Activated CD8-positive, alpha-beta memory T cell treated with anti-CD3 and anti-CD28 coated beads, Interleukin-2, amount 10 ng/mL, durations not matched to agents 7 days and 5 days (primary cell): Measurements from ENCODE around the gene XCL2. TPM values are rescaled to one million over a fixed set of nuclear protein-coding genes. Genes with fewer than 3 reads are reported as not detected.
"Not testable (repeated sequence)": the region's sequence is repeated elsewhere in the genome, so short reads cannot be mapped to it uniquely, and the experiment has no call there.

Source experiments
- ATAC-seq: fragments of 150-1000 bp; cut with Tn5 transposase; one replicate; pipeline ENCODE4 v1.10.0; 2021; ENCODE audit warnings: moderate library complexity
- CTCF ChIA-PET: fragments of 350-600 bp; sonication (Branson Sonifier 250); formaldehyde crosslinking; loops from one replicate; lab custom pipeline; 2021; ENCODE audit warnings: antibody characterized with exemption; lab: Charles Lee
- DNase-seq: peaks from one replicate; pipeline ENCODE4 v3.0.0-alpha.2; 2020
- H3K27ac Mint-ChIP-seq: one replicate; pipeline ENCODE4 v1.8.0; 2021; ENCODE audit warnings: mild to moderate bottlenecking, mixed read lengths
- H3K27me3 Mint-ChIP-seq: one replicate; pipeline ENCODE4 v1.8.0; 2021; ENCODE audit warnings: mixed read lengths
- H3K36me3 Mint-ChIP-seq: one replicate; pipeline ENCODE4 v1.8.0; 2021; ENCODE audit warnings: mild to moderate bottlenecking, mixed read lengths
- H3K4me1 Mint-ChIP-seq: one replicate; pipeline ENCODE4 v1.8.0; 2021; ENCODE audit warnings: mixed read lengths
- H3K4me3 Mint-ChIP-seq: one replicate; pipeline ENCODE4 v1.8.0; 2021; ENCODE audit warnings: mild to moderate bottlenecking, moderate library complexity, mixed read lengths
- H3K9me3 Mint-ChIP-seq: one replicate; pipeline ENCODE4 v1.8.0; 2022; ENCODE audit warnings: low read depth, mixed read lengths
- total RNA-seq, 2 experiments: library from RNA; stranded (reverse); gene quantifications; one replicate each; pipeline ENCODE4 v1.2.3, GENCODE V29; 2021

XCL2 gene
- 10 to 100 TPM; 17.8 to 37.9 TPM for total RNA-seq

GRCh38 chr1:168543840-168544498 is at the start of gene XCL2:
Gene XCL2 (minus strand): TSS chr1:168543997. CDS start chr1:168543964, 33 bp downstream.
- H3K9me3 Mint-ChIP-seq, DNase-seq: not testable (repeated sequence)
- peak; percentile 69 for ATAC-seq
- peaks cover 16% of the 10 kb centered on the region for H3K27me3 Mint-ChIP-seq
- H3K36me3 Mint-ChIP-seq: peaks cover 37% of the 10 kb centered on the region
- CTCF ChIA-PET: interaction anchor here (1.1 kb wide), 1 partner anchor 104 kb away, joined by 3 read pairs; no protein-coding TSS in a partner anchor
- H3K4me1 Mint-ChIP-seq: peaks cover 30% of the 10 kb centered on the region
- peak within 1 kb of the TSS; percentile 80 for H3K27ac Mint-ChIP-seq
- H3K4me3 Mint-ChIP-seq: peak within 1 kb of the TSS; percentile 60

DNA sequence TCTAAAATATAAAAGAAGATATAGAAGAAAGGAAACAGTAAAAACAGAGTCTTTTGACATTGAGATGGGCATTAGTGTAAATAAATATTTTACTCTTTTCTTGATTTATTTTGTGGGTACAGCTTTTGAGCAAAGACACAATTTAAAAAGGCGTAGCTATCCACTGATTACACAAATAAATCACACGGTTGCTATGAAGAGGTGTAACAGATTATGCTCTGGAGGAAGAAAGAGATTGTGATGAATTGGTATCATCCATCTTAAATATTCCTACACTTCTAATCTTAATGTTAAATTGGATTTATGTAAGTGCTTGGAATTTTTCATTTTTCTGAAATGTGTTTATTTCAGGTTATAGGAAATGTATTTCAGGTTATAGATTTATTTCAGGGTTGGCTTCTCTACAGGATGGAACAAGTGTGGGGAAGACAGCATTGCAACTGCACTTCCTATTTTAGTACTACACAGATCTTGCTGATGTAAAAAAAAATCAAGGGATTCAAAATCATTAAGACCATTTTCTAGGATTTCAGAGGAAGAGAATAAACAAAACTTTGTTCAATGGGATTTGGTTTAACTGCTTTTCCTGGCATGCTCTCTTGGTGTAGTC is 47.9 kb upstream of the XCL2 start:
- CTCF ChIA-PET: interaction anchor here (2.2 kb wide), 1 partner anchor 12 kb away, joined by 6 read pairs; no protein-coding TSS in a partner anchor
- DNase-seq: no peak
- H3K4me3 Mint-ChIP-seq: no peak overlapping the region
- H3K27me3 Mint-ChIP-seq: no peaks in the 10 kb centered on the region
- H3K36me3 Mint-ChIP-seq: peaks cover 7% of the 10 kb centered on the region
- no peak overlapping the region for H3K27ac Mint-ChIP-seq
- no peak for ATAC-seq
- H3K9me3 Mint-ChIP-seq: peaks cover 10% of the 10 kb centered on the region
- no peaks in the 10 kb centered on the region for H3K4me1 Mint-ChIP-seq

- Mint-ChIP-seq H3K9me3 (peaks cover 10% of the 10 kb centered on the region), H3K27ac (no peak overlapping the region), H3K4me1 (no peaks in the 10 kb centered on the region), H3K36me3 (peaks cover 7% of the 10 kb centered on the region), H3K4me3 (no peak overlapping the region), H3K27me3 (no peaks in the 10 kb centered on the region)
- CTCF ChIA-PET: interaction anchor here (2.2 kb wide), 1 partner anchor 12 kb away, joined by 6 read pairs; no protein-coding TSS in a partner anchor
- DNase-seq (no peak), ATAC-seq (no peak)
Observed at GRCh38 chr1:168591066-168591465, 47.3 kb upstream of the XCL2 start.

DNA sequence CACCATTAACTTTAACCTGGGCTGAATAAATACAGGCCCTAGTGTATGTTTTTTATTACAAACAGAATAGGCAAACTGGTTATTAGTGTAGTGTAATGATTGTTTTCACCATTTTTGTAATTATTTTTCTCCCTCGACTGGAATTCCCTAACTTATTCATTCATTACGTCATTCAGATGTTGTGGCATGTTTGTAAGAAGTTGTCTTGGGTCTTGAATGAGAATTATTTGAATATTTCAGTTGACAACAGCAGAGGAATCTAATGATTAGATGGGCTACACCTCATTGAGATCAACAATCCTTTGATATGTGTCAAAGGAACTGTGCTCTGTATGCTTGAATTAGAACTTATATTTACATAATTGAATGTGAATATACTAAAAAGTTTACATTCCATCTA is 45.4 kb upstream of the XCL2 start:
- Mint-ChIP-seq H3K27me3 (no peaks in the 10 kb centered on the region), H3K4me1 (no peaks in the 10 kb centered on the region), H3K4me3 (no peak overlapping the region), H3K36me3 (peaks cover 8% of the 10 kb centered on the region), H3K27ac (no peak overlapping the region), H3K9me3 (peaks cover 10% of the 10 kb centered on the region)
- ATAC-seq: no peak
- CTCF ChIA-PET: no interaction called here
- DNase-seq: no peak

DNA sequence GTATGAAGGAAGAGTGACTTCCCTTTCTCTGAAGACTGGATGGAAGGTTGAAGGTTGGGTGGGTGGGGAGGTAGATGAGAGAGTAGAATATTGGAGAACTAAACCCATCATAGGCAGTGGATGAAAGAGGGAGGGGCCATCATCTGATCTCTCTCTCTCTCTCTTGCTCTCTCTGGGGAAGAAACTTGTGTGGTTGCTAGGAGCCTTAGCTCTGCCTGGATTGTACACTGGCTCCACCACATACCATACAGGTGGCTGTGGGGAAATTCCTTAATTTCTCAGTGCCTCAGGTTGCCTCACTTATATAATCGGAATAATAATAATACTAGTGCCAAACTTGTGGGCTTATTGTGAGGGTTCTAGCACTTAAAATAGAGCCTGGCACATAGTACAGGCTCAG is 42.1 kb upstream of the XCL2 start:
- CTCF ChIA-PET: no interaction called here
- Mint-ChIP-seq H3K9me3 (peaks cover 10% of the 10 kb centered on the region), H3K27me3 (no peaks in the 10 kb centered on the region), H3K27ac (no peak overlapping the region), H3K4me3 (no peak overlapping the region), H3K36me3 (peaks cover 8% of the 10 kb centered on the region), H3K4me1 (peaks cover under 1% of the 10 kb centered on the region)
- ATAC-seq (no peak), DNase-seq (no peak)

- Mint-ChIP-seq H3K9me3 (peaks cover 10% of the 10 kb centered on the region), H3K27me3 (no peaks in the 10 kb centered on the region), H3K4me1 (peaks cover 6% of the 10 kb centered on the region), H3K27ac (no peak overlapping the region), H3K4me3 (no peak overlapping the region), H3K36me3 (peaks cover 11% of the 10 kb centered on the region)
- no peak for ATAC-seq
- CTCF ChIA-PET: no interaction called here
- DNase-seq: no peak
Observed at GRCh38 chr1:168585191-168585590, 41.4 kb upstream of the XCL2 start.

- CTCF ChIA-PET: no interaction called here
- H3K27ac Mint-ChIP-seq: no peak overlapping the region
- H3K9me3 Mint-ChIP-seq: peaks cover 10% of the 10 kb centered on the region
- no peak for ATAC-seq
- H3K27me3 Mint-ChIP-seq: no peaks in the 10 kb centered on the region
- peaks cover 18% of the 10 kb centered on the region for H3K4me1 Mint-ChIP-seq
- H3K36me3 Mint-ChIP-seq: peaks cover 14% of the 10 kb centered on the region
- no peak for DNase-seq
- no peak overlapping the region for H3K4me3 Mint-ChIP-seq
Observed at GRCh38 chr1:168583571-168583970, 39.8 kb upstream of the XCL2 start.

DNA sequence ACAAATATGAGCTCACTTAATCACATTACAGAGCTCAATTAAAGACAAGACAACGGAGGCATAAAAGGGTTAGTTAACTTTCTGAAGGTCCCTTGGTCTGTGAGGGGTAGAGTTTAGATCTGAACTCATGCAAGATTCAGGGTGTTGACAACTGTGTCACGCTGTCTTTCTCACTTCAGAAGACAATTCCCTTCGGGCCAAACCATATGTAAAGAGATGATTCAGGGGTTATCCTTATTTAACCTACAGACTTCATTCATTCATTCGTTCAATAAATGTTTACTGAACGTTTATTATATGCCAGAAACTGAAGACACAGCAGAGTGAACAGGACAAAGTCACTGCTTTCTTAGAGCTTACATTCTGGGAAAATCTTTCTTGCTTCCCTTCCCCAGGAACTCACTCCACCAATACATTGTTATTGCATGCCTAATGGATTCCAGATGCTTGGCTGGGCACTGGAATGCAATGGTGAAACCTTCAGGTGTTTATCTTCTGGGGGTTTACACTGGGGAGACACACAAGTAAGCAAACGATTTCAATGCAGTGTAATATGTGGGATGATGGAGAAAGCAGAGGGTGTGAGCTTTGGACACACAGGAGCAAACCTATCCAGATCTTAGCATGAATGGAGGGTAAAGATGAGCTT is 39.0 kb upstream of the XCL2 start:
- H3K27me3 Mint-ChIP-seq: no peaks in the 10 kb centered on the region
- H3K36me3 Mint-ChIP-seq: peaks cover 14% of the 10 kb centered on the region
- no peak for DNase-seq
- H3K9me3 Mint-ChIP-seq: peaks cover 6% of the 10 kb centered on the region
- H3K4me1 Mint-ChIP-seq: peaks cover 20% of the 10 kb centered on the region
- CTCF ChIA-PET: interaction anchor here (0.8 kb wide), 1 partner anchor 21 kb away, joined by 4 read pairs; no protein-coding TSS in a partner anchor
- no peak overlapping the region for H3K27ac Mint-ChIP-seq
- H3K4me3 Mint-ChIP-seq: no peak overlapping the region
- no peak for ATAC-seq

DNA sequence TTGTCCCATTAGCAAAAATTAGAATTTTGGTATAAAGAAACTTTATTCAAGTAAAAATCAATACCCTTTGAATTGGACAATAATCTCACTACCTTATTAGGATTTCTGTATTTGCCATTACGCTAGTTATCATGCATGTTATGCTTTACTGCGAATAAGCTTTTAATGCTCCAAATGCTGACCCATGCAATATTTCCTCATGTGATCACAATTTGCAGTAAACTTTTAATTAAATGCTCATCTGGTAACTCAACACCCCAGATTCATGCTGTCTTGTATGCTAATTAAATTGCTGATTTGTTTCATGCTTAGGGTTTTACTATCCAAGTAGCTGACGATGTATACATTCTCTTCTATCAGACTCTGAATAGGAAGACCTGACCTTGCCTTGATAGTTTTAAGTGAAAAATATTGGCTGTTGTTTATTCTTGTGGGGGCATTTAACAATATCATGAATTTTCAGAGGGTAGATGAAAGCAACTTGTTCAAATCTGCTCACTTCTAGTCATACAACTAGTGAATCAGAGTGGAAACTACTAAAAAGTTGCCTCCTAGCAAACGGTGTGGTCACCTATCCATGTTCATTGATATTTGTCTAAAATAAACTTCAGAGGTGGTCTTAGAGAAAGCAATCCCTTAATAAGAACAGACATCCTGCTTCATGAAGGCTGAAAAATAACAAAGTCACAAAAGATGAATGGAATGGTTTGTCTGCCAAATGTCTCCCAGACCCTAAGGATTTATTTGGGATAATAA is 38.2 kb upstream of the XCL2 start:
- Mint-ChIP-seq H3K4me1 (peaks cover 24% of the 10 kb centered on the region), H3K27me3 (no peaks in the 10 kb centered on the region), H3K4me3 (no peak overlapping the region), H3K36me3 (peaks cover 8% of the 10 kb centered on the region), H3K27ac (no peak overlapping the region), H3K9me3 (peaks cover 2% of the 10 kb centered on the region)
- CTCF ChIA-PET: no interaction called here
- DNase-seq (no peak), ATAC-seq (no peak)

GRCh38 chr1:168580991-168581390 is 37.2 kb upstream of the XCL2 start:
- CTCF ChIA-PET: interaction anchor here (1.9 kb wide), 1 partner anchor 22 kb away, joined by 6 read pairs; no protein-coding TSS in a partner anchor
- H3K4me1 Mint-ChIP-seq: peaks cover 28% of the 10 kb centered on the region
- not testable (repeated sequence) for H3K27me3 Mint-ChIP-seq, ATAC-seq, DNase-seq, H3K9me3 Mint-ChIP-seq, H3K27ac Mint-ChIP-seq, H3K36me3 Mint-ChIP-seq, H3K4me3 Mint-ChIP-seq

GRCh38 chr1:168580290-168580689 is 36.5 kb upstream of the XCL2 start:
- CTCF ChIA-PET: interaction anchor here (1.0 to 1.9 kb wide), 2 partner anchors 23 to 237 kb away, joined by 5 to 6 read pairs; no protein-coding TSS in a partner anchor
- not testable (repeated sequence) for H3K27ac Mint-ChIP-seq, H3K9me3 Mint-ChIP-seq, H3K27me3 Mint-ChIP-seq, ATAC-seq, H3K4me3 Mint-ChIP-seq, H3K36me3 Mint-ChIP-seq
- H3K4me1 Mint-ChIP-seq: peaks cover 28% of the 10 kb centered on the region
- peak; percentile 48 for DNase-seq

DNA sequence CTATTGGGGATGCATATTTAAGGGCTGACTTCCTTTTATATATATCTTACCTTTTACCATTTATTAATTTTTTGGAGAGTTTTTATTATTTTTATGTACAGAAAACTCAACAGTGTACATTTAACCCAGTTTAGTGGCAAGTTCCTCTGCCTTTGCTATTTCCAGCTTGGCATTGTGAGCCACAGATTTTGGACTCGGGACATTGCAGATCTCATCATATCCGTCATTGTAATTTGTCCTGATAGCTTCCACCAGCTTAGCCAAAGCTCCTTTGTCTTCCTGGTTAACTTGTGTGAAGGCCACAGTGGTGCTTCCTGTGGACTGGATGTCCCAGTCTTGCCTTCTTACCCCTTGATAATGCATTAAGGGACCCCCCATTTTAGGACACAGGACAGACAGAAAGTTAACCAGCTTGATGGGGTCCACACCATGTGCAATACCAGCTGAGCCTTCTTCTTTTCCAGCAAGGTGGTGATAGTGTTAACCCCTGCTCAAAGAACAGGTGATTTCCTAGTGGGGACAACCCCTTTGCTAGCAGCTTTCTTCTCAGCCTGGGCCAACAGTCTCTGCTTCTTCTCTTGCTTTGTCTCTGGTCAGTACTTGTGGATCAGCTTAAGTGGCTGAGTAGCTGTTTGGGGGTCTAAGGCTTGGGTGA is 34.9 kb upstream of the XCL2 start:
- Mint-ChIP-seq H3K27ac (peak overlapping the region; percentile 47), H3K4me1 (peaks cover 36% of the 10 kb centered on the region), H3K4me3 (peak overlapping the region; percentile 29)
- CTCF ChIA-PET: interaction anchor here (1.2 to 1.7 kb wide), 3 partner anchors 19 to 139 kb away, joined by 3 to 7 read pairs (median 5); no protein-coding TSS in a partner anchor
- not testable (repeated sequence) for H3K9me3 Mint-ChIP-seq, H3K27me3 Mint-ChIP-seq, DNase-seq, H3K36me3 Mint-ChIP-seq, ATAC-seq
